Muscle of leg (tissue), 11 donors: Measurements from ENCODE around the gene AP1B1. TPM values are rescaled to one million over a fixed set of nuclear protein-coding genes. Genes with fewer than 3 reads are reported as not detected.

Experiments used
- DNase-seq: peaks from one replicate; pipeline ENCODE4 v3.0.0; 2013
- H3K27ac ChIP-seq: one replicate; pipeline ENCODE4 v1.5.1; 2013; ENCODE audit warnings: mild to moderate bottlenecking, low read length, control low read depth
- H3K27me3 ChIP-seq: one replicate; pipeline ENCODE4 v1.6.1; 2013; ENCODE audit warnings: low read length; ENCODE audit not compliant: control insufficient read depth, insufficient read depth
- H3K36me3 ChIP-seq: one replicate; pipeline ENCODE4 v1.6.1; 2013; ENCODE audit warnings: low read length; ENCODE audit not compliant: control insufficient read depth, insufficient read depth
- H3K4me1 ChIP-seq: one replicate; pipeline ENCODE4 v1.6.1; 2013; ENCODE audit warnings: low read length; ENCODE audit not compliant: control insufficient read depth, insufficient read depth
- H3K4me3 ChIP-seq: one replicate; pipeline ENCODE4 v1.5.1; 2013; ENCODE audit warnings: low read length, control low read depth
- H3K9me3 ChIP-seq: replicated peaks from 2 replicates; pipeline ENCODE4 v1.6.1; 2013; ENCODE audit warnings: low read depth, low read length; ENCODE audit not compliant: control insufficient read depth
- WGBS: methylation state at CpG from one replicate; pipeline ENCODE4 v1.1.5; 2013; ENCODE audit warnings: missing lambda C conversion rate; ENCODE audit not compliant: insufficient coverage; 5-methylcytosine and 5-hydroxymethylcytosine counted together
- polyA plus RNA-seq, 8 donors: library from polyadenylated mRNA; unstranded; fragments of 120-200 nt; gene quantifications; one replicate each; pipeline versions ENCODE4 v1.2.1 to v1.2.3, GENCODE V29; 2013; ENCODE audit warnings: inconsistent platforms in 1 of 8, low replicate concordance in 1 of 8; ENCODE audit not compliant: insufficient read length in 8 of 8, insufficient read depth in 1 of 8
- total RNA-seq: library from RNA; stranded (reverse); fragments of 120-200 nt; gene quantifications from one replicate; pipeline ENCODE4 v1.2.4, GENCODE V29; 2013

AP1B1 gene
- total and polyA plus RNA-seq, 9 donors: 19.9 to 33.6 (median 28.0) TPM

DNA sequence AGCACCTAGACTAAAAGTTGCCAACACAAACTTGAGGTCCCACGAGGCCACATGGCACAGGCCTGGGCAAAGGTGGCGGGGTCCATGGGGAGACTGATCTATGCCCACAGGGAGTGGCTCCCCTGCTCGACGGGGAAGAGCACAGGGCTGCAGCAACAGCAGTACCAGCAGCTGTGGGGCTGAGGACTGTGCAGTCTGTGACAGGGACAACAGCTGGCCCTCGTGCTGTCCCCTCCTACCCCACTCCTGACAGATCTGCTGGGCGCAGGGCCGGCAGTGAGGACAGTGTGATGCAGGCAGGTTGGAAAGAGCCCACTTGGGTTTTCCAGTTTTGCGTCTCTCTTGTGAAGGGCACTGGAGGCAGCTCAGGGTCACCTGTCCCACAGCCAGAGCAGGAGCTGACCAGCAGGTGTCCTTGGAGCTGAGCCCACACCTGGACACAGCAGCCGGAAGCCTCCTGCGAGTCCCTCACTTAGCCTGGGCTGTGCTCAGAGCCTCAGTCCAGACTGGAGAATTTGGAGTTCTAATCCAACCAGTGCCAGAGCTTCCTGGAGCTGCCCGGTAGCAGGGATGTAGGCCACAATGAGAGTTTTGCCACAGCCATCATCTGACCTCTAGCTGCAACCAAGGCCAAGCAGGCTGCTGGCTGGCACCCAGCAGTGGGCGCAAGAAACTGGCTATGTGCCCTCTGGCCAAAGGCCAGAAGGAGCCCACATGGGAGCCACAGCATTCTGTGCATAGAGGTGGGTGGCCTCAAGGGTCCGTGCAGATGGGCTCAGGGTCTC is 85.5 kb downstream of the AP1B1 start:
- peaks cover 33% of the 10 kb centered on the region for H3K4me1 ChIP-seq
- H3K36me3 ChIP-seq: peaks cover 36% of the 10 kb centered on the region
- no peak overlapping the region for H3K4me3 ChIP-seq
- no peaks in the 10 kb centered on the region for H3K9me3 ChIP-seq
- no peaks in the 10 kb centered on the region for H3K27me3 ChIP-seq
- DNase-seq: peak; percentile 59
- WGBS: 37% methylated on average over 10 of the region's 13 CpGs
- H3K27ac ChIP-seq: peak overlapping the region; percentile 35

DNA sequence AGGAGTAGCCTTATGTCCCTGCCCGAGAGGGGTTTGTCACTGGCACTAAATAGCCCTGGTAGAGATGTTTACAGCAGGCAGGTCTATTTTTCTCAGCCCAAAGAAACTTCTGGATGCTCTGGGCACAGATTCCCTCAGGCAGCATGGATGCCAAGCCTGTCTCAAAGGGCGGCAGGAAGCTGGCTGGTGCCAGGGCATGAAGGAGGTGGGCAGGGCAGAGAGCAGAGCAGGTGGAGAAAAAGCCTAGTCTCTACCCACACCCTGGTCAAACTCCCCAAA is 86.0 kb downstream of the AP1B1 start:
- Histone ChIP-seq H3K4me1 (peaks cover 28% of the 10 kb centered on the region), H3K36me3 (peaks cover 42% of the 10 kb centered on the region), H3K27me3 (no peaks in the 10 kb centered on the region), H3K4me3 (no peak overlapping the region), H3K27ac (no peak overlapping the region), H3K9me3 (no peaks in the 10 kb centered on the region)
- WGBS: 80% methylated on average over 1 of the region's 2 CpGs
- DNase-seq: peak; percentile 16

GRCh38 chr22:29301716-29302401 is 86.5 kb downstream of the AP1B1 start:
- Histone ChIP-seq H3K27ac (no peak overlapping the region), H3K36me3 (peaks cover 46% of the 10 kb centered on the region), H3K27me3 (no peaks in the 10 kb centered on the region), H3K4me3 (no peak overlapping the region), H3K4me1 (peaks cover 26% of the 10 kb centered on the region), H3K9me3 (no peaks in the 10 kb centered on the region)
- WGBS: 84% methylated on average over 11 of the region's 17 CpGs
- DNase-seq: no peak

- H3K36me3 ChIP-seq: peaks cover 55% of the 10 kb centered on the region
- H3K4me1 ChIP-seq: peaks cover 20% of the 10 kb centered on the region
- WGBS: 69% methylated on average over 5 of the region's 10 CpGs
- no peak for DNase-seq
- H3K27me3 ChIP-seq: no peaks in the 10 kb centered on the region
- no peaks in the 10 kb centered on the region for H3K9me3 ChIP-seq
- no peak overlapping the region for H3K4me3 ChIP-seq
- no peak overlapping the region for H3K27ac ChIP-seq
These were observed 87.4 kb downstream of the AP1B1 start for GRCh38 chr22:29300807-29301601.

GRCh38 chr22:29300467-29300806 is 87.9 kb downstream of the AP1B1 start:
- Histone ChIP-seq H3K9me3 (no peaks in the 10 kb centered on the region), H3K4me3 (no peak overlapping the region), H3K27me3 (no peaks in the 10 kb centered on the region), H3K4me1 (peaks cover 18% of the 10 kb centered on the region), H3K27ac (no peak overlapping the region), H3K36me3 (peaks cover 60% of the 10 kb centered on the region)
- 55% methylated on average over 3 of the region's 4 CpGs for WGBS
- DNase-seq: no peak

DNA sequence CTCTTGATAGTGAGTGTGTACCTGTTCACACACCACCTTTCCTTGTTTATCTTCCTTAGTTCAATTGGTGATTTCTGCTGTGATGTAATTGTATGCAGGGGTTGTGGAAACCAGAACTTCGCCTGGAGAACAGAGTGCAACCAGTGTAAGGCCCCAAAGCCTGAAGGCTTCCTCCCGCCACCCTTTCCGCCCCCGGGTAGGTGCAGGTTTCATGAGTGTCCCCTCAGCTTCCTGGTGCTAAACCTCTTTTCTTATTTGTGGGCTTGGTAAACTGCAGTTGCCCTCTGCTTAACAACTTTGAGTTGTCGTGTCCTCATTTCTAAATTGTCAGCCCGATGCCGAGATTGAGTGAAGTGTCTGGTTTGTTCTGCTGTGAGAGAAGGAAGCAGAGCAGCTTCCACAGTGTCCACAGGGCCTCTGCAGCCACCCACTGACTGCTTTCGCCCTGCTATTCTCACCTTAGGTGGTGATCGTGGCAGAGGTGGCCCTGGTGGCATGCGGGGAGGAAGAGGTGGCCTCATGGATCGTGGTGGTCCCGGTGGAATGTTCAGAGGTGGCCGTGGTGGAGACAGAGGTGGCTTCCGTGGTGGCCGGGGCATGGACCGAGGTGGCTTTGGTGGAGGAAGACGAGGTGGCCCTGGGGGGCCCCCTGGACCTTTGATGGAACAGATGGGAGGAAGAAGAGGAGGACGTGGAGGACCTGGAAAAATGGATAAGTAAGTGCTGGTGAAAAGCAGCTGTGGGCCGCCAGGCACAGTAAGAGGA is 89.1 kb downstream of the AP1B1 start:
- H3K9me3 ChIP-seq: no peaks in the 10 kb centered on the region
- H3K27ac ChIP-seq: no peak overlapping the region
- no peak for DNase-seq
- H3K4me1 ChIP-seq: peaks cover 18% of the 10 kb centered on the region
- H3K27me3 ChIP-seq: no peaks in the 10 kb centered on the region
- H3K4me3 ChIP-seq: no peak overlapping the region
- H3K36me3 ChIP-seq: peaks cover 70% of the 10 kb centered on the region
- 87% methylated on average over 17 of the region's 19 CpGs for WGBS

DNA sequence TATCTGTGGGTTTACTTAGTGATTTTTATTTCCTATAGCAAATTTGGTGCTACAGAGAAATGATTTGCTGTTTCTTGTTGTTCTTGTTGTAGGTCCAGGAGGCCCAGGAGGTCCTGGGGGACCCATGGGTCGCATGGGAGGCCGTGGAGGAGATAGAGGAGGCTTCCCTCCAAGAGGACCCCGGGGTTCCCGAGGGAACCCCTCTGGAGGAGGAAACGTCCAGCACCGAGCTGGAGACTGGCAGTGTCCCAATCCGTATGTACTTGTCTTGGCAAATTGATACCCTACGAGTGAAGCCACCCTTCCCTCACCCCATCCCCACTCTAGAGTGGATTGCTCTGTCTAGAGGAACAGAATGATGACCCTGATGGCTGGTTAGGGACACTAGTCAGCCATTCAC is 89.7 kb downstream of the AP1B1 start:
- H3K27ac ChIP-seq: no peak overlapping the region
- WGBS: 75% methylated on average over 2 of the region's 8 CpGs
- no peak overlapping the region for H3K4me3 ChIP-seq
- no peaks in the 10 kb centered on the region for H3K9me3 ChIP-seq
- H3K36me3 ChIP-seq: peaks cover 75% of the 10 kb centered on the region
- peaks cover 18% of the 10 kb centered on the region for H3K4me1 ChIP-seq
- no peaks in the 10 kb centered on the region for H3K27me3 ChIP-seq
- no peak for DNase-seq

GRCh38 chr22:29292379-29292778 is 96.0 kb downstream of the AP1B1 start:
- H3K4me3 ChIP-seq: no peak overlapping the region
- no peaks in the 10 kb centered on the region for H3K27me3 ChIP-seq
- H3K36me3 ChIP-seq: peaks cover 80% of the 10 kb centered on the region
- no peaks in the 10 kb centered on the region for H3K9me3 ChIP-seq
- DNase-seq: no peak
- H3K4me1 ChIP-seq: no peaks in the 10 kb centered on the region
- H3K27ac ChIP-seq: no peak overlapping the region

- WGBS: no CpG with 5 or more reads among the region's 7 CpGs
- Histone ChIP-seq H3K27ac (no peak overlapping the region), H3K4me3 (no peak overlapping the region), H3K9me3 (no peaks in the 10 kb centered on the region), H3K27me3 (no peaks in the 10 kb centered on the region), H3K4me1 (no peaks in the 10 kb centered on the region), H3K36me3 (peaks cover 77% of the 10 kb centered on the region)
- no peak for DNase-seq
These were observed 97.2 kb downstream of the AP1B1 start for GRCh38 chr22:29291215-29291614.

GRCh38 chr22:29290061-29290460 is 98.3 kb downstream of the AP1B1 start:
- Histone ChIP-seq H3K27me3 (no peaks in the 10 kb centered on the region), H3K4me3 (no peak overlapping the region), H3K36me3 (peaks cover 76% of the 10 kb centered on the region), H3K9me3 (no peaks in the 10 kb centered on the region), H3K27ac (no peak overlapping the region), H3K4me1 (no peaks in the 10 kb centered on the region)
- DNase-seq: no peak
- 90% methylated on average over 2 of the region's 5 CpGs for WGBS
